Measurements from ENCODE around the gene RAPGEF6. TPM values are rescaled to one million over a fixed set of nuclear protein-coding genes. Genes with fewer than 3 reads are reported as not detected.

Gene RAPGEF6
- total RNA-seq, 2 donors from 2014 or later: 50.6 to 57.6 TPM

GRCh38 chr5:131460867-131461572, 174.0 kb downstream of the RAPGEF6 start:
- peaks cover 16% of the 10 kb centered on the region for H3K4me1 Mint-ChIP-seq
- H3K9me3 Mint-ChIP-seq: no peaks in the 10 kb centered on the region
- H3K36me3 Mint-ChIP-seq (ENCODE audit: low read depth): peaks cover 98% of the 10 kb centered on the region
- ATAC-seq (replicated peaks): no peak
- peak overlapping the region; percentile 78 for H3K27ac Mint-ChIP-seq
- H3K27me3 Mint-ChIP-seq: no peaks in the 10 kb centered on the region
- no peak overlapping the region for H3K4me3 Mint-ChIP-seq

- H3K27ac Mint-ChIP-seq: no peak overlapping the region
These were observed 174.9 kb downstream of the RAPGEF6 start for GRCh38 chr5:131460133-131460532.

GRCh38 chr5:131459216-131459615, 175.8 kb downstream of the RAPGEF6 start:
- H3K27ac Mint-ChIP-seq: peak overlapping the region; percentile 52
- H3K27me3 Mint-ChIP-seq: no peaks in the 10 kb centered on the region
- H3K4me1 Mint-ChIP-seq: peaks cover 18% of the 10 kb centered on the region
- ATAC-seq (replicated peaks): no peak
- no peak overlapping the region for H3K4me3 Mint-ChIP-seq
- no peaks in the 10 kb centered on the region for H3K9me3 Mint-ChIP-seq
- peaks cover 99% of the 10 kb centered on the region for H3K36me3 Mint-ChIP-seq (ENCODE audit: low read depth)

More at GRCh38 chr5:131460133-131460532, 174.9 kb downstream of the RAPGEF6 start:
- Mint-ChIP-seq H3K36me3 (ENCODE audit: low read depth) (peaks cover 99% of the 10 kb centered on the region), H3K4me3 (no peak overlapping the region), H3K9me3 (no peaks in the 10 kb centered on the region), H3K27me3 (no peaks in the 10 kb centered on the region), H3K4me1 (peaks cover 15% of the 10 kb centered on the region)
- ATAC-seq (replicated peaks): peak; percentile 59

GRCh38 chr5:131457193-131457592, 177.8 kb downstream of the RAPGEF6 start:
- Mint-ChIP-seq H3K27ac (no peak overlapping the region), H3K4me1 (peaks cover 15% of the 10 kb centered on the region), H3K9me3 (no peaks in the 10 kb centered on the region), H3K27me3 (no peaks in the 10 kb centered on the region), H3K4me3 (no peak overlapping the region), H3K36me3 (ENCODE audit: low read depth) (peaks cover 99% of the 10 kb centered on the region)
- no peak for ATAC-seq (replicated peaks)

- ATAC-seq (replicated peaks): no peak
- Mint-ChIP-seq H3K36me3 (ENCODE audit: low read depth) (peaks cover 94% of the 10 kb centered on the region), H3K4me3 (no peak overlapping the region), H3K27me3 (no peaks in the 10 kb centered on the region), H3K9me3 (no peaks in the 10 kb centered on the region), H3K4me1 (peaks cover 11% of the 10 kb centered on the region), H3K27ac (peak overlapping the region; percentile 5)
These were observed 184.1 kb downstream of the RAPGEF6 start for GRCh38 chr5:131450941-131451340.

- ATAC-seq (replicated peaks): no peak
- Mint-ChIP-seq H3K36me3 (ENCODE audit: low read depth) (peaks cover 100% of the 10 kb centered on the region), H3K27ac (peak overlapping the region; percentile 16), H3K4me1 (peaks cover 10% of the 10 kb centered on the region), H3K27me3 (no peaks in the 10 kb centered on the region), H3K4me3 (no peak overlapping the region), H3K9me3 (no peaks in the 10 kb centered on the region)
These were observed 193.8 kb downstream of the RAPGEF6 start for GRCh38 chr5:131441184-131441583.

GRCh38 chr5:131436081-131436480, 198.9 kb downstream of the RAPGEF6 start:
- H3K4me3 Mint-ChIP-seq: no peak overlapping the region
- peaks cover 8% of the 10 kb centered on the region for H3K4me1 Mint-ChIP-seq
- no peak overlapping the region for H3K27ac Mint-ChIP-seq
- peaks cover 98% of the 10 kb centered on the region for H3K36me3 Mint-ChIP-seq (ENCODE audit: low read depth)
- no peak for ATAC-seq (replicated peaks)
- no peaks in the 10 kb centered on the region for H3K9me3 Mint-ChIP-seq
- H3K27me3 Mint-ChIP-seq: no peaks in the 10 kb centered on the region

- no peak for ATAC-seq (replicated peaks)
- no peaks in the 10 kb centered on the region for H3K9me3 Mint-ChIP-seq
- H3K27ac Mint-ChIP-seq: peak overlapping the region; percentile 76
- H3K4me3 Mint-ChIP-seq: no peak overlapping the region
- H3K36me3 Mint-ChIP-seq (ENCODE audit: low read depth): peaks cover 98% of the 10 kb centered on the region
- no peaks in the 10 kb centered on the region for H3K27me3 Mint-ChIP-seq
- peaks cover 3% of the 10 kb centered on the region for H3K4me1 Mint-ChIP-seq
These were observed 201.9 kb downstream of the RAPGEF6 start for GRCh38 chr5:131433109-131433508.

- peaks cover 98% of the 10 kb centered on the region for H3K36me3 Mint-ChIP-seq (ENCODE audit: low read depth)
- H3K27ac Mint-ChIP-seq: no peak overlapping the region
- H3K27me3 Mint-ChIP-seq: no peaks in the 10 kb centered on the region
- no peak for ATAC-seq (replicated peaks)
- no peak overlapping the region for H3K4me3 Mint-ChIP-seq
- H3K9me3 Mint-ChIP-seq: no peaks in the 10 kb centered on the region
- peaks cover 3% of the 10 kb centered on the region for H3K4me1 Mint-ChIP-seq
These were observed 203.2 kb downstream of the RAPGEF6 start for GRCh38 chr5:131431794-131432193.

- ATAC-seq (replicated peaks): no peak
- Mint-ChIP-seq H3K27ac (peak overlapping the region; percentile 41), H3K4me3 (no peak overlapping the region), H3K27me3 (no peaks in the 10 kb centered on the region), H3K36me3 (ENCODE audit: low read depth) (peaks cover 98% of the 10 kb centered on the region), H3K9me3 (no peaks in the 10 kb centered on the region), H3K4me1 (peaks cover 3% of the 10 kb centered on the region)
These were observed 204.2 kb downstream of the RAPGEF6 start for GRCh38 chr5:131430794-131431193.

GRCh38 chr5:131426011-131426410, 209.0 kb downstream of the RAPGEF6 start:
- Mint-ChIP-seq H3K36me3 (ENCODE audit: low read depth) (peaks cover 97% of the 10 kb centered on the region), H3K9me3 (no peaks in the 10 kb centered on the region), H3K27me3 (no peaks in the 10 kb centered on the region), H3K4me3 (no peak overlapping the region), H3K27ac (peak overlapping the region; percentile 29), H3K4me1 (no peaks in the 10 kb centered on the region)
- ATAC-seq (replicated peaks): no peak

GRCh38 chr5:131423056-131423455, 212.0 kb downstream of the RAPGEF6 start:
- no peak for ATAC-seq (replicated peaks)
- Mint-ChIP-seq H3K4me1 (peaks cover 10% of the 10 kb centered on the region), H3K9me3 (no peaks in the 10 kb centered on the region), H3K36me3 (ENCODE audit: low read depth) (peaks cover 81% of the 10 kb centered on the region), H3K27ac (peak overlapping the region; percentile 34), H3K27me3 (no peaks in the 10 kb centered on the region), H3K4me3 (no peak overlapping the region)

- Mint-ChIP-seq H3K27ac (peak overlapping the region; percentile 73), H3K36me3 (ENCODE audit: low read depth) (peaks cover 76% of the 10 kb centered on the region)
These were observed 215.2 kb downstream of the RAPGEF6 start for GRCh38 chr5:131419877-131420276.

GRCh38 chr5:131418846-131419245, 216.2 kb downstream of the RAPGEF6 start:
- Mint-ChIP-seq H3K27me3 (no peaks in the 10 kb centered on the region), H3K4me3 (no peak overlapping the region), H3K36me3 (ENCODE audit: low read depth) (peaks cover 76% of the 10 kb centered on the region), H3K9me3 (peaks cover 3% of the 10 kb centered on the region), H3K27ac (peak overlapping the region; percentile 73), H3K4me1 (peaks cover 38% of the 10 kb centered on the region)
- ATAC-seq (replicated peaks): no peak

More at GRCh38 chr5:131419877-131420276, 215.2 kb downstream of the RAPGEF6 start:
- H3K9me3 Mint-ChIP-seq: no peaks in the 10 kb centered on the region
- H3K27me3 Mint-ChIP-seq: no peaks in the 10 kb centered on the region
- peak; percentile 61 for ATAC-seq (replicated peaks)
- H3K4me3 Mint-ChIP-seq: peak overlapping the region; percentile 37
- peaks cover 29% of the 10 kb centered on the region for H3K4me1 Mint-ChIP-seq

GRCh38 chr5:131417240-131417869, 217.7 kb downstream of the RAPGEF6 start:
- Mint-ChIP-seq H3K9me3 (peaks cover 3% of the 10 kb centered on the region), H3K4me3 (peak overlapping the region; percentile 45), H3K36me3 (ENCODE audit: low read depth) (peaks cover 65% of the 10 kb centered on the region), H3K27ac (peak overlapping the region; percentile 76), H3K27me3 (no peaks in the 10 kb centered on the region), H3K4me1 (peaks cover 39% of the 10 kb centered on the region)
- ATAC-seq (replicated peaks): no peak
